Ascending aorta (tissue), 2 donors: ENCODE measurements around the gene MAP2K7. TPM values are rescaled to one million over a fixed set of nuclear protein-coding genes. Genes with fewer than 3 reads are reported as not detected.

Experiments used
- DNase-seq, 2 donors: peaks; one replicate each; pipeline ENCODE4 v3.0.0-alpha.2; 2019; ENCODE audit warnings: low spot score in 2 of 2
- H3K27ac ChIP-seq, 2 donors: fragments of 200-600 bp; sonication (generic); one replicate each; pipeline ENCODE4 v1.5.1; 2016 to 2017; ENCODE audit warnings: mild to moderate bottlenecking in 1 of 2
- H3K27me3 ChIP-seq: fragments of 200-600 bp; sonication (generic); one replicate; pipeline ENCODE4 v1.5.1; 2017
- H3K36me3 ChIP-seq, 2 donors: fragments of 200-600 bp; sonication (generic); one replicate each; pipeline ENCODE4 v1.5.1; 2016
- H3K4me1 ChIP-seq, 2 donors: fragments of 200-600 bp; sonication (generic); one replicate each; pipeline ENCODE4 v1.5.1; 2016 to 2017; ENCODE audit warnings: mild to moderate bottlenecking in 1 of 2
- H3K4me3 ChIP-seq, 2 donors: fragments of 200-600 bp; sonication (generic); one replicate each; pipeline ENCODE4 v1.5.1; 2016 to 2017; ENCODE audit warnings: mild to moderate bottlenecking in 1 of 2
- H3K9me3 ChIP-seq, 2 donors: fragments of 200-600 bp; sonication (generic); one replicate each; pipeline ENCODE4 v1.5.1; 2016
- intact Hi-C: fragments of 100-400 bp; cut with DNase I; formaldehyde crosslinking; loops from one replicate; pipeline ENCODE4 v1.15.1; 2023
- total RNA-seq: library from RNA; depleted of rRNA; stranded (reverse); fragments of >200 nt; gene quantifications from one replicate; pipeline ENCODE4 v1.1.0, GENCODE V29; 2016
- TF ChIP-seq, protein P1 (sequence below), 3 experiments: fragments of 200-600 bp in 2 of 3; fragments of 450-650 bp in 1 of 3; sonication (generic) in 2 of 3; IDR thresholded peaks; one replicate each; pipeline ENCODE4 v1.5.1; 2016 to 2019; ENCODE audit warnings: antibody characterized with exemption in 3 of 3, mild to moderate bottlenecking in 1 of 3, moderate library complexity in 1 of 3

Gene MAP2K7
- total RNA-seq, 1 donor from 2014 or later = 37.3 TPM

DNA sequence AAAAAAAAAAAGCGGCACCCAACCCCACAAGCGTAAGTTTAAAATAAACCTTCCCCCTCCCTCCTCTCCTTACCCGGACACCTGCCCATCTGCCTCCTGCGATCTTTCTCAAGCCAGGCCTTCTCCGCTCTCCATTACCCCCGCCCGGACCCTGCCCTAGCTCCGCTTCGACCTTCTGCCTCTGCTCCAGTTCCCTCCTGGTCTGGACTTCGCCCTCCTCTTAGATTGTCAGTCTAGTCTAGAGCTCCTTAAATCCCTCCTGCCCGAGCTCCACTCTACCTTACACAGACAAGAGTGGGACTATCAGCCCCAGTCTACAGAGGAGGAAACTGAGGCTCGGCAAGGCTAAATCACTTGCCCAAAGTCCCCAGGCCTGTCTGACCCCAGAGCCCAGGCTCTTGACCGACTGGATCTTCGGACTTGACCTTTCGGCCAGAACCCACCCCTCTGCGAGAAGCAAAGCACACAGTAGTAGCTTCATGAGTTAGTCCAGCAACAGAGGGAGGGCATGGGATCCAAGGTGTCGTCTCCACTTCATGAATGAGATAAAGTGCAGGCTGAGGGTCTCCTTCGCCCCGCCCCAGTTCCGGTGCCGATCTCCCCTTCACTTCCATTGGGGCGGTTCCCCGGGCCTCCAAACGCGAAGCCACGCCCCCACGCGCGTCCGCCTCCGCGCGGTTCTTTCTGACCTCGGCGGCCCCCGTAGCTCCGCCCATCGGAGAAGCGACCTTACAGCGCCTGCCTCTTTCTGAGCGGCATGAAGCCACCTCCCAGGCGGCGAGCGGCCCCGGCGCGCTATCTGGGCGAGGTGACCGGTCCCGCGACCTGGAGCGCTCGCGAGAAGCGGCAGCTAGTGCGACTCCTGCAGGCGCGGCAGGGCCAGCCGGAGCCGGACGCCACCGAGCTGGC is 16.2 kb downstream of the MAP2K7 start, which contains the start of gene SNAPC2:
Gene SNAPC2 (plus strand): TSS at position 729 of the 909 bp plus-strand sequence. CDS start 29 bp downstream, at position 758.
- Histone ChIP-seq H3K4me3 (peak within 1 kb of the TSS; percentile 96 to 97), H3K4me1 (peaks cover 37 to 39% of the 10 kb centered on the region in 2 donors), H3K27me3 (peaks cover 13% of the 10 kb centered on the region), H3K36me3 (peaks cover 6 to 13% of the 10 kb centered on the region in 2 donors), H3K27ac (peak within 1 kb of the TSS; percentile 90 to 93), H3K9me3 (no peaks in the 10 kb centered on the region)
- peak; percentile 81 to 98 for DNase-seq
- TF ChIP-seq, protein P1, sequence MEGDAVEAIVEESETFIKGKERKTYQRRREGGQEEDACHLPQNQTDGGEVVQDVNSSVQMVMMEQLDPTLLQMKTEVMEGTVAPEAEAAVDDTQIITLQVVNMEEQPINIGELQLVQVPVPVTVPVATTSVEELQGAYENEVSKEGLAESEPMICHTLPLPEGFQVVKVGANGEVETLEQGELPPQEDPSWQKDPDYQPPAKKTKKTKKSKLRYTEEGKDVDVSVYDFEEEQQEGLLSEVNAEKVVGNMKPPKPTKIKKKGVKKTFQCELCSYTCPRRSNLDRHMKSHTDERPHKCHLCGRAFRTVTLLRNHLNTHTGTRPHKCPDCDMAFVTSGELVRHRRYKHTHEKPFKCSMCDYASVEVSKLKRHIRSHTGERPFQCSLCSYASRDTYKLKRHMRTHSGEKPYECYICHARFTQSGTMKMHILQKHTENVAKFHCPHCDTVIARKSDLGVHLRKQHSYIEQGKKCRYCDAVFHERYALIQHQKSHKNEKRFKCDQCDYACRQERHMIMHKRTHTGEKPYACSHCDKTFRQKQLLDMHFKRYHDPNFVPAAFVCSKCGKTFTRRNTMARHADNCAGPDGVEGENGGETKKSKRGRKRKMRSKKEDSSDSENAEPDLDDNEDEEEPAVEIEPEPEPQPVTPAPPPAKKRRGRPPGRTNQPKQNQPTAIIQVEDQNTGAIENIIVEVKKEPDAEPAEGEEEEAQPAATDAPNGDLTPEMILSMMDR (IDR thresholded peaks at IDR 0.05) = peak in 1 of 3 experiments; percentile 5
- intact Hi-C loops = loop anchor here (1.0 to 10.0 kb wide), 9 partner anchors 17 to 1865 kb away; partner anchors contain the start of genes ELAVL1, MAP2K7, RAB11B and TIMM44

DNA sequence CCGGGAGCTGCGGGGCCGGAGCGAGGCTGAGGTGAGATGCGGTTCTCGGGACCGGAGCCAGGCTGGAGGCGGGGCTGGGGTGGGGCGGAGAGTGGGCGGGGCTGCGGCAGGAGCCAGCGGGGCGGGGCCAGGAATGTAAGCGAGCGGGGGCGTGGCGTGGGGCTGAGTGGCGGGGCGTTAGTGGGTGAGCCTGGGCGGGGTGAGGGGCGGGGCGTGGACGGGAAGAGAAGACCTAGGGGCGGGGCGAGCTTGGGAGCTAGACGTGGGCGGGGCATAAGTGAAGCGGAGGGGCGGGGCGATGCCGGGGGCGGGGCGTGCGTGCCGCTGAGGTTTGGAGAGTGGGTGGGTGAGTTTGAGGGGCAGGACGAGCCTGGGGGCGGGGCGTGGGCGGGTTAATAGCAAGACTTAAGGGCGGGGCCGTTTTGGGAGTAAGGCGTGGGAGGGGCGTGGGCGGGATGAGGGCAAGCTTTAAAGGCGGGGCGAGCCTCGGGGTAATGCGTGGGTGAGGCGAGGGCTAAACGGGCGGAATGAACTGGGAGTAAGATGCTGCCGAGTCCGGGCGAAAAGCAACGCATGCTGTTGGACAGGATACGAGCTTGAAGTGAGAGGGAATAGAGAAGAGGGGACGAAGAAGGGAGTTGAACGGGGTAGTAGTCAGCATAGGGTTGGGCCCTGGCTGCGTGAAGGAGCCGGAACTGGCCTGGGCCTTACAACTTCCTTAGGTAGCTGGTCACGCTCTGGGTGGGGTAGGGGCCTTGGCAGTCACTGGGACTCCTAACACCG is 17.0 kb downstream of the MAP2K7 start:
- Histone ChIP-seq H3K27me3 (peaks cover 12% of the 10 kb centered on the region), H3K36me3 (peaks cover 6 to 13% of the 10 kb centered on the region in 2 donors), H3K4me3 (peak overlapping the region; percentile 96 to 97), H3K27ac (peak overlapping the region; percentile 90 to 93), H3K9me3 (no peaks in the 10 kb centered on the region), H3K4me1 (peaks cover 44 to 46% of the 10 kb centered on the region in 2 donors)
- peak; percentile 96 to 100 for DNase-seq
- intact Hi-C loops = loop anchor here (1.0 to 10.0 kb wide), 8 partner anchors 17 to 1864 kb away; partner anchors contain the start of genes ELAVL1, MAP2K7, RAB11B and TIMM44
- TF ChIP-seq, protein P1 (IDR thresholded peaks at IDR 0.05) = no peak

DNA sequence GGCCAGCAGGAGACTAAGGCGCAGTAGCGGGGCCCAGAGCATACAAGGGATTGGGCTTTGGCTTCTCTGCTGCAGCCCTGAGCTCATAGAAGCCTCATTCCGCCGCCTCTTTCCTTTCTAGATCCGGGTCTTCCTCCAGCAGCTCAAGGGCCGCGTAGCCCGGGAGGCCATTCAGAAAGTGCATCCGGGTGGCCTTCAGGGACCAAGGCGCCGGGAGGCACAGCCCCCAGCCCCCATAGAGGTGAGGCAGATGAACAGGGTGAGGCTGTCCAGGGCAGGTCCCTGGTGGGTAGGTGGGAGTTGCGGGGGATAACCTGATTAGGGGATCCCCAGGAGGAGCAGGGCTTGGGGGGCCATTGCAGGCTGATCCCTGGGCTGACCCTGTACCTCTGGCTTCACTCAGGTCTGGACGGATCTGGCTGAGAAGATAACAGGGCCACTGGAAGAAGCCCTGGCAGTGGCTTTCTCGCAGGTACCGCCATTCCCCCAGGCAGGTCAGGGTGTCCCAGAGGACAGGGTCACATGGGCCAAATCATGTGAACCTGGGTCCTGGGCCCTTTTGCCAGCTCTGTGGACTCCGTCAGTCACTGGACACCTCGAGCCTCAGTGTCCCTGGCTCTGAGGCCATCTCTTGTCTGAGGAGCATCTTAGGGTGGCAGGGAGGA is 17.8 kb downstream of the MAP2K7 start:
- TF ChIP-seq, protein P1 (IDR thresholded peaks at IDR 0.05) = no peak
- Histone ChIP-seq H3K4me3 (peak overlapping the region; percentile 64 to 96), H3K4me1 (peaks cover 39 to 45% of the 10 kb centered on the region in 2 donors), H3K36me3 (peaks cover 6 to 13% of the 10 kb centered on the region in 2 donors), H3K27ac (peak overlapping the region; percentile 90 to 93), H3K9me3 (no peaks in the 10 kb centered on the region), H3K27me3 (peaks cover 8% of the 10 kb centered on the region)
- no peak for DNase-seq
- intact Hi-C loops = loop anchor here (2.0 to 10.0 kb wide), 4 partner anchors 593 to 1863 kb away; partner anchors contain the start of genes TRIP10 and ZNF414

DNA sequence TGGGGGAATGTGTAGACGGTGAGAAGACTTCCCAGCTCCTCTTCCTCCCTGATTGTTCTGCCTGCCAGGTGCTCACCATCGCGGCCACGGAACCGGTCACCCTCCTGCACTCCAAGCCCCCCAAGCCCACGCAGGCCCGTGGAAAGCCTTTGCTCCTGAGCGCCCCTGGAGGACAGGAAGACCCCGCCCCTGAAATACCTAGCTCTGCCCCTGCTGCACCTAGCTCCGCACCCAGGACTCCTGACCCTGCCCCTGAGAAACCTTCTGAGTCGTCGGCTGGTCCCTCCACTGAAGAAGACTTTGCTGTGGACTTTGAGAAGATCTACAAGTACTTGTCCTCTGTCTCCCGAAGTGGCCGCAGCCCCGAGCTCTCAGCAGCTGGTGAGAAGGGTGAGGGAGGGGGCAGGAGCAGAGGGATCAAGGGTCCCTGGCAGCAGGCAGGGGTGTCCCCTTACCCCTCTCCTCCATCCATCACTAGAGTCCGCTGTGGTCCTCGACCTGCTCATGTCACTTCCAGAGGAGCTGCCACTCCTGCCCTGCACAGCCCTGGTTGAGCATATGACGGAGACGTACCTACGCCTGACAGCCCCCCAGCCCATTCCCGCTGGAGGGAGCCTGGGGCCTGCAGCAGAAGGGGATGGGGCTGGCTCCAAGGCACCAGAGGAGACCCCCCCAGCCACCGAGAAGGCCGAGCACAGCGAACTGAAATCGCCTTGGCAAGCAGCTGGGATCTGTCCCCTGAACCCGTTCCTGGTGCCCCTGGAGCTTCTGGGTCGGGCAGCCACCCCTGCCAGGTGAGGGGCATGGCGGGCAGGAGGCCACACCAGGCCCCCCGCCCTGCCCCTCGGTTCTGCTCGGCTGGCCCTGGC is 18.5 kb downstream of the MAP2K7 start:
- peaks cover 6 to 18% of the 10 kb centered on the region in 2 donors for H3K36me3 ChIP-seq
- intact Hi-C loops = loop anchor here (2.0 to 10.0 kb wide), 4 partner anchors 593 to 1863 kb away; partner anchors contain the start of genes TRIP10 and ZNF414
- no peak for DNase-seq
- TF ChIP-seq, protein P1 (IDR thresholded peaks at IDR 0.05) = no peak
- peaks cover 4% of the 10 kb centered on the region for H3K27me3 ChIP-seq
- H3K27ac ChIP-seq = peak overlapping the region in 1 of 2 donors; percentile 93
- no peaks in the 10 kb centered on the region for H3K9me3 ChIP-seq
- H3K4me3 ChIP-seq = peak overlapping the region in 1 of 2 donors; percentile 96
- H3K4me1 ChIP-seq = peaks cover 35 to 50% of the 10 kb centered on the region in 2 donors
